BJ (cell line): ENCODE results near the gene POLR2A. TPM values are rescaled to one million over a fixed set of nuclear protein-coding genes. Genes with fewer than 3 reads are reported as not detected.

Source experiments
- CTCF ChIA-PET: fragments of 350-600 bp; formaldehyde crosslinking; extraction: SDS; loops from one replicate; lab custom pipeline; 2021; ENCODE audit warnings: antibody characterized with exemption, inconsistent platforms; lab: Yijun Ruan, JAX
- POLR2A ChIA-PET: fragments of 300-600 bp; sonication (Branson Sonifier 250); formaldehyde crosslinking; extraction: SDS; loops from one replicate; lab custom pipeline; 2021; ENCODE audit warnings: antibody characterized with exemption; lab: Charles Lee
- DNase-seq: peaks from one replicate; pipeline ENCODE4 v3.0.0-alpha.2; 2011; ENCODE audit warnings: low read depth
- H3K27me3 ChIP-seq: 2 replicates; pipeline ENCODE4 v1.6.0; 2011; ENCODE audit warnings: low read length; ENCODE audit not compliant: control insufficient read depth, insufficient read depth
- H3K36me3 ChIP-seq: 2 replicates; pipeline ENCODE4 v1.5.1; 2011; ENCODE audit warnings: low read length; ENCODE audit not compliant: control insufficient read depth, insufficient read depth
- H3K4me3 ChIP-seq: 2 replicates; pipeline ENCODE4 v1.5.1; 2011; ENCODE audit warnings: low read depth, mild to moderate bottlenecking, control low read depth, low read length
- CTCF ChIP-seq: IDR thresholded peaks from 2 replicates; pipeline ENCODE4 v1.5.1; 2011; ENCODE audit warnings: low read depth, mild to moderate bottlenecking, control low read depth, inconsistent platforms, low read length, moderate library complexity; ENCODE audit not compliant: insufficient read depth
- polyA plus RNA-seq: library from polyadenylated mRNA; depleted of rRNA; stranded (reverse); fragments of >200 nt; gene quantifications from 2 replicates; pipeline ENCODE4 v1.2.3, GENCODE V29; 2011

POLR2A gene
- polyA plus RNA-seq, 1 experiment: 27.7 TPM

DNA sequence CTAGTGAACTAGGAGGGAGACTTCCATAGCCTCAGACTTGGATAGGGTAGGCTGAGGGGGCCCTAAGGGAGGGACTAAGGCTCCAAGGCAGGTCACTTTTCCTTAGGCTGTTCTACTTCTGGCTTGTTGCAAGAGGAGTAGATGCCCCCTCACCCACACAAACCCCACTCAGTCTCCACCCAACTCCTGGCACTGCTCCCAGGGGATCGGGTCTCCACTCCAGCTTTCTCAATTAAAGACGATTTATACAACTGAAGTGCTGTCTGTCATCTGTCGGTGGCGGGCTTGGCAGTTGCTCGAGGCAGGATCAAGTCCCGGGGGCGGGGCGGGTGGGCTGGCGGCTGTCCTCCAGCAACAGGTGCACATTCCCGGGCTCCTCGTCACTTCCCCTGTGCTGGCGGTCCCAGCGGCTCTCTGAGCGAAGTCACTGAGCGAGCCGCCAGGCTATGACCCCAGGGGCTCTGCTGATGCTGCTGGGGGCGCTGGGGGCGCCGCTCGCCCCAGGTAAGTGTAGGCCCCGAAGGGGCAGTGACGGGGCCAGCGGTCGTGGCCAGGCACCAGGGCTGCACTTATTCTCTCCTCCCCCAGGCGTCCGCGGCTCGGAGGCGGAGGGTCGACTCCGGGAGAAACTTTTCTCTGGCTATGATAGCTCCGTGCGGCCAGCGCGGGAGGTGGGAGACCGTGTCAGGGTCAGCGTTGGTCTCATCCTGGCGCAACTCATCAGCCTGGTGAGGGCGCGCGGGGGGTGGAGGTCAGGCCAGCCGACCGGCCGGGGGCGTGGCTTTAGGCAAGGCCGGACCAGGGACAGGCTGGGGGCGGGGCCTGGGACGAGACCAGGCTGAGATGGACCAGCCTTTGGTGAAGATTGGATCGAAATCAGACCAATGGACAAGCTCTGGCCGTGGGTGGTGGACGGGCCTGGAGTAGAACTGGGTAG lies 39.2 kb upstream of the POLR2A start, which contains the start of gene CHRNB1:
CHRNB1 (plus strand) TSS at position 380 of the 937 bp plus-strand sequence; CDS start at position 447, 67 bp downstream.
- ChIA-PET POLR2A (interaction anchor here (0.8 kb wide), 1 partner anchor 40 kb away, joined by 7 read pairs; the partner anchor contains the start of gene POLR2A), CTCF (interaction anchor here (0.6 to 1.0 kb wide), 3 partner anchors 15 to 33 kb away, joined by 3 to 4 read pairs (median 4); no protein-coding TSS in a partner anchor)
- DNase-seq: no peak
- Histone ChIP-seq H3K36me3 (no peaks in the 10 kb centered on the region), H3K27me3 (peaks cover 26% of the 10 kb centered on the region), H3K4me3 (peak within 1 kb of the TSS; percentile 33)
- no peak; the same call in 1 of the 2 replicates for TF ChIP-seq CTCF

DNA sequence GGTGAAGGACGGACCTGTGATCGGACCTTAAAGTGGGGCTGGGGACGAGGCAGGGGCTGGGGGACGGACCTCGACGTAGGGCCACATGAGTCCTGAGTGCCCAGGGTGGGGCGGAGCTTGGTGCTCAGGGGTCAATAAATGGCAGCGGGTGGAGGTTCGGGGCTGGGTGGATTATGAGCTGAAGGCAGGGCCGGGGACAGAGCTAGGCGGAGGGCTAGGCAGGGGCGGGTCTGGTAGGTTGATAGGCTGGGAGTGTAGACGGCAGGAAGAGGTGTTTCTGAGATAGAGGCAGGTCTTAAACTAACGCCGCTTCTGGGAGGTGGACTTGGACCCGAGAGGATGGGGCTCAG lies 38.6 kb upstream of the POLR2A start:
- no peak for DNase-seq
- peaks cover 22% of the 10 kb centered on the region for H3K27me3 ChIP-seq
- ChIA-PET POLR2A (interaction anchor here (0.8 kb wide), 1 partner anchor 39 kb away, joined by 7 read pairs; the partner anchor contains the start of gene POLR2A), CTCF (interaction anchor here (0.9 kb wide), 1 partner anchor 31 kb away, joined by 3 read pairs; no protein-coding TSS in a partner anchor)
- no peaks in the 10 kb centered on the region for H3K36me3 ChIP-seq
- peak overlapping the region; percentile 33 for H3K4me3 ChIP-seq
- TF ChIP-seq CTCF: no peak

GRCh38 chr17:7448461-7448860 lies 35.7 kb upstream of the POLR2A start:
- H3K4me3 ChIP-seq: no peak overlapping the region
- POLR2A ChIA-PET: no interaction called here
- no peak for DNase-seq
- peaks cover 15% of the 10 kb centered on the region for H3K27me3 ChIP-seq
- CTCF ChIA-PET: interaction anchor here (1.1 kb wide), 1 partner anchor 19 kb away, joined by 3 read pairs; no protein-coding TSS in a partner anchor
- no peak for TF ChIP-seq CTCF
- H3K36me3 ChIP-seq: no peaks in the 10 kb centered on the region

- H3K36me3 ChIP-seq: peaks cover 26% of the 10 kb centered on the region
- no peak overlapping the region for H3K4me3 ChIP-seq
- CTCF ChIA-PET: interaction anchor here (0.9 to 1.3 kb wide), 2 partner anchors 15 to 23 kb away, joined by 4 read pairs; partner anchors contain the start of gene CHRNB1
- no peak for DNase-seq
- no peak for TF ChIP-seq CTCF
- POLR2A ChIA-PET: no interaction called here
- H3K27me3 ChIP-seq: no peaks in the 10 kb centered on the region
These were observed 24.1 kb upstream of the POLR2A start for GRCh38 chr17:7459961-7460545.
